Measurements from ENCODE around the gene TBC1D2. TPM values are rescaled to one million over a fixed set of nuclear protein-coding genes. Genes with fewer than 3 reads are reported as not detected.

The TBC1D2 gene
- total and polyA plus RNA-seq, 2 of the 4 experiments (the other 2 are of a cell fraction) = 36.9 to 62.7 TPM

- peaks cover 15% of the 10 kb centered on the region for H3K4me1 ChIP-seq (ENCODE audit: control insufficient read depth, insufficient read depth, low read length)
- peaks cover 16% of the 10 kb centered on the region for H3K36me3 ChIP-seq (ENCODE audit: control insufficient read depth, insufficient read depth, low read length)
- dilution Hi-C loops (cut with HindIII; ENCODE audit: low sequenced_read_pairs, unreplicated experiment) = no loop called here
- no peak overlapping the region for H3K4me3 ChIP-seq (ENCODE audit: insufficient read depth, low read depth, low read length)
- in situ Hi-C loops (cut with MboI; ENCODE audit: low sequenced_read_pairs) = no loop called here
- no peak overlapping the region for H3K4ac ChIP-seq (ENCODE audit: low read depth, low read length)
- no peak overlapping the region for H2AK9ac ChIP-seq (replicated peaks; ENCODE audit: low read depth, low read length, poor library complexity)
- no peak overlapping the region for H4K5ac ChIP-seq (ENCODE audit: low read depth, low read length)
- no peak overlapping the region for H3K18ac ChIP-seq (ENCODE audit: low read depth, low read length)
- H3K9me3 ChIP-seq (ENCODE audit: control insufficient read depth, insufficient read depth, low read length) = no peaks in the 10 kb centered on the region
- 79% methylated on average over 2 of the region's 8 CpGs; no CpG with 5 or more reads in 1 of the 2 experiments for whole genome bisulfite sequencing, 2 experiments (ENCODE audit: extremely low coverage in 2 of 2, insufficient read length in 1 of 2)
- no peak for TF ChIP-seq SMC3 (IDR thresholded peaks at IDR 0.05; ENCODE audit: low read depth, low read length)
- TF ChIP-seq RFX5 (IDR thresholded peaks at IDR 0.05; ENCODE audit: low read depth, low read length) = no peak
- no peak for TF ChIP-seq POLR2A (IDR thresholded peaks at IDR 0.05; ENCODE audit: low read depth, low read length)
- no peak for TF ChIP-seq MAFK (IDR thresholded peaks at IDR 0.05; ENCODE audit: low read depth, low read length)
- TF ChIP-seq BHLHE40 (IDR thresholded peaks at IDR 0.05; ENCODE audit: low read depth, low read length) = no peak
- TF ChIP-seq CHD1 (IDR thresholded peaks at IDR 0.05; ENCODE audit: low read depth, low read length) = no peak
- TF ChIP-seq RCOR1 (IDR thresholded peaks at IDR 0.05; ENCODE audit: insufficient replicate concordance, low read length) = no peak
- TF ChIP-seq RAD21 (IDR thresholded peaks at IDR 0.05; ENCODE audit: low read length) = no peak
- TF ChIP-seq CTCF (conservative IDR thresholded peaks at IDR 0.05; ENCODE audit: low read depth, low read length) = no peak
- TF ChIP-seq FOS (IDR thresholded peaks at IDR 0.05; ENCODE audit: low read depth, low read length) = no peak
- no peak for TF ChIP-seq MAZ (IDR thresholded peaks at IDR 0.05; ENCODE audit: borderline replicate concordance, low read depth, low read length)
- no peak for TF ChIP-seq MXI1 (IDR thresholded peaks at IDR 0.05; ENCODE audit: borderline replicate concordance, low read depth, low read length)
- no peak for TF ChIP-seq NFE2L2 (IDR thresholded peaks at IDR 0.05; ENCODE audit: low read depth, low read length)
- no peak overlapping the region for H2AFZ ChIP-seq (replicated peaks; ENCODE audit: low read length, poor library complexity)
- peaks cover 6 to 54% of the 10 kb centered on the region in 2 experiments for H3K79me1 ChIP-seq (ENCODE audit: low read depth in 1 of 2, low read length in 2 of 2)
- no peak overlapping the region for H3K4me2 ChIP-seq (ENCODE audit: low read depth, low read length)
- H3K27ac ChIP-seq (ENCODE audit: insufficient read depth, low read length) = no peak overlapping the region
- no peak overlapping the region for H2BK15ac ChIP-seq (ENCODE audit: low read depth, low read length)
- no peak overlapping the region for H3K23ac ChIP-seq (ENCODE audit: low read depth, low read length)
- intact Hi-C loops (cut with micrococcal nuclease) = no loop called here
- H2BK20ac ChIP-seq (ENCODE audit: low read depth, low read length) = no peak overlapping the region
- ChIA-PET CTCF (no interaction called here), POLR2A (ENCODE audit: unreplicated experiment) (interaction anchor here (0.7 kb wide), 1 partner anchor 181 kb away, joined by 3 read pairs; the partner anchor contains the start of gene NANS)
- no peaks in the 10 kb centered on the region for H4K20me1 ChIP-seq (ENCODE audit: insufficient read depth, low read length)
- no peak overlapping the region for H4K91ac ChIP-seq (ENCODE audit: insufficient read depth, low read depth, low read length)
- H2BK120ac ChIP-seq (ENCODE audit: low read depth, low read length) = no peak overlapping the region
- no peak overlapping the region for H2AK5ac ChIP-seq (ENCODE audit: low read depth, low read length)
- no peak overlapping the region for H4K8ac ChIP-seq (ENCODE audit: low read depth in 2 of 2, low read length in 2 of 2)
- H3K14ac ChIP-seq (replicated peaks; ENCODE audit: low read depth, low read length) = no peak overlapping the region
- no peak for ATAC-seq (ENCODE audit: low read depth)
- no peak overlapping the region for H3K9ac ChIP-seq (ENCODE audit: low read depth, low read length)
- peak overlapping the region; percentile 28 for H2BK5ac ChIP-seq (ENCODE audit: low read depth, low read length, poor library complexity, severe bottlenecking)
- H3K9me1 ChIP-seq (ENCODE audit: insufficient read depth, low read length) = peaks cover 29% of the 10 kb centered on the region
- no peaks in the 10 kb centered on the region for H3K27me3 ChIP-seq (ENCODE audit: control insufficient read depth, insufficient read depth, low read length)
- BruUV-seq (replicated peaks) = no TSS peak
- no peak overlapping the region for H3K56ac ChIP-seq (ENCODE audit: extremely low read depth, insufficient read depth, low read length)
- DNase-seq = no peak
These were observed 18.5 kb downstream of the TBC1D2 start for GRCh38 chr9:98236901-98237487.

Data from IMR-90 (cell line).